IPS-20b (cell line): ENCODE data around the gene HMMR.
"Not testable (repeated sequence)": the region's sequence is repeated elsewhere in the genome, so short reads cannot be mapped to it uniquely, and the experiment has no call there.

Experiments used
- H3K27ac ChIP-seq: one replicate; pipeline ENCODE4 v1.5.1; 2013; ENCODE audit warnings: low read length
- H3K27me3 ChIP-seq: 2 replicates; pipeline ENCODE4 v1.6.1; 2013; ENCODE audit warnings: mild to moderate bottlenecking, low read length, inconsistent platforms; ENCODE audit not compliant: insufficient read depth
- H3K36me3 ChIP-seq: 2 replicates; pipeline ENCODE4 v1.6.1; 2013; ENCODE audit warnings: low read depth, mild to moderate bottlenecking, inconsistent platforms, low read length, moderate library complexity; ENCODE audit not compliant: insufficient read depth
- H3K4me1 ChIP-seq: 2 replicates; pipeline ENCODE4 v1.6.1; 2013; ENCODE audit warnings: mild to moderate bottlenecking, control low read depth, inconsistent platforms, low read length, moderate library complexity; ENCODE audit not compliant: insufficient read depth
- H3K4me3 ChIP-seq: 2 replicates; pipeline ENCODE4 v1.5.1; 2013; ENCODE audit warnings: mild to moderate bottlenecking, low read length, inconsistent platforms
- H3K9ac ChIP-seq: 2 replicates; pipeline ENCODE4 v1.6.1; 2013; ENCODE audit warnings: low read depth, mild to moderate bottlenecking, inconsistent platforms, low read length, moderate library complexity
- H3K9me3 ChIP-seq: 2 replicates; pipeline ENCODE4 v1.6.1; 2013; ENCODE audit warnings: mild to moderate bottlenecking, low read depth, low read length, inconsistent platforms; ENCODE audit not compliant: insufficient read depth

HMMR gene

GRCh38 chr5:163509291-163509951, 49.0 kb downstream of the HMMR start:
- H3K9me3 ChIP-seq: no peaks in the 10 kb centered on the region
- H3K27me3 ChIP-seq: no peaks in the 10 kb centered on the region
- peak overlapping the region; percentile 3; the same call in 1 of the 2 replicates for H3K9ac ChIP-seq
- H3K27ac ChIP-seq: no peak overlapping the region
- H3K4me1 ChIP-seq: peaks cover 21% of the 10 kb centered on the region
- peak overlapping the region; percentile 11 for H3K4me3 ChIP-seq
- H3K36me3 ChIP-seq: peaks cover 39% of the 10 kb centered on the region

GRCh38 chr5:163512526-163512925, 52.1 kb downstream of the HMMR start:
- H3K4me3 ChIP-seq: no peak overlapping the region
- H3K9ac ChIP-seq: no peak overlapping the region
- no peak overlapping the region for H3K27ac ChIP-seq
- H3K9me3 ChIP-seq: no peaks in the 10 kb centered on the region
- peaks cover 70% of the 10 kb centered on the region for H3K36me3 ChIP-seq
- peaks cover 12% of the 10 kb centered on the region for H3K4me1 ChIP-seq
- H3K27me3 ChIP-seq: no peaks in the 10 kb centered on the region

DNA sequence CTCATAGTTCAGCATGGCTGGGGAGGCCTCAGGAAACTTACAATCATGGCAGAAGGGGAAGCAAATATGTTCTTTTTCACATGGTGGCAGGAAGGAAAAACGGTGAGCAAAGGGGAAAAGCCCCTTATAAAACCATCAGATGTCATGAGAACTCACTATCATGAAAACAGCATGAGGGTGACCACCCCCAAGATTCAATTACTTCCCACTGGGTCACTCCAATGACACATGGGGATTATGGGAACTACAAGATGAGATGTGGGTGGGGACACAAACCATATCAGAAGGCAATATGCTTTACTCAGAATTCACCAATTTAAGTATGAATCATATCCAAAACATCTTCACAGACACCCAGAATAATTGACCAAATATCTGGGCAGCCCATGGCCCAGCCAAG, 64.7 kb downstream of the HMMR start:
- Histone ChIP-seq H3K4me3 (no peak overlapping the region), H3K36me3 (peaks cover 24% of the 10 kb centered on the region)

GRCh38 chr5:163529698-163530097, 69.3 kb downstream of the HMMR start:
- Histone ChIP-seq H3K9ac (no peak overlapping the region), H3K4me1 (peaks cover 24% of the 10 kb centered on the region; the same call in 1 of the 2 replicates), H3K27ac (no peak overlapping the region), H3K36me3 (no peaks in the 10 kb centered on the region), H3K4me3 (no peak overlapping the region), H3K27me3 (no peaks in the 10 kb centered on the region), H3K9me3 (no peaks in the 10 kb centered on the region)

More for the DNA sequence above, 64.7 kb downstream of the HMMR start:
- Histone ChIP-seq H3K27me3 (no peaks in the 10 kb centered on the region), H3K9ac (no peak overlapping the region), H3K27ac (no peak overlapping the region), H3K4me1 (no peaks in the 10 kb centered on the region), H3K9me3 (no peaks in the 10 kb centered on the region)

- H3K4me1 ChIP-seq: peaks cover 34% of the 10 kb centered on the region; the same call in 1 of the 2 replicates
- H3K27ac ChIP-seq: no peak overlapping the region
- no peak overlapping the region for H3K4me3 ChIP-seq
- no peaks in the 10 kb centered on the region for H3K36me3 ChIP-seq
- no peaks in the 10 kb centered on the region for H3K27me3 ChIP-seq
- H3K9ac ChIP-seq: no peak overlapping the region
- H3K9me3 ChIP-seq: no peaks in the 10 kb centered on the region
Observed at GRCh38 chr5:163531272-163531671, 70.8 kb downstream of the HMMR start.

- Histone ChIP-seq H3K9ac (peak overlapping the region; percentile 67; the same call in 1 of the 2 replicates), H3K27me3 (no peaks in the 10 kb centered on the region), H3K27ac (peak overlapping the region; percentile 77), H3K36me3 (no peaks in the 10 kb centered on the region), H3K9me3 (no peaks in the 10 kb centered on the region), H3K4me3 (no peak overlapping the region), H3K4me1 (peaks cover 34% of the 10 kb centered on the region; the same call in 1 of the 2 replicates)
Observed at GRCh38 chr5:163532171-163533084, 72.0 kb downstream of the HMMR start.

GRCh38 chr5:163533223-163533622, 72.8 kb downstream of the HMMR start:
- H3K36me3 ChIP-seq: no peaks in the 10 kb centered on the region
- peaks cover 34% of the 10 kb centered on the region; the same call in 1 of the 2 replicates for H3K4me1 ChIP-seq
- H3K9me3 ChIP-seq: no peaks in the 10 kb centered on the region
- H3K4me3 ChIP-seq: no peak overlapping the region
- peak overlapping the region; percentile 77 for H3K27ac ChIP-seq
- H3K27me3 ChIP-seq: no peaks in the 10 kb centered on the region
- peak overlapping the region; percentile 67; the same call in 1 of the 2 replicates for H3K9ac ChIP-seq

GRCh38 chr5:163534492-163535094, 74.2 kb downstream of the HMMR start:
- H3K27ac ChIP-seq: peak overlapping the region; percentile 59
- H3K9ac ChIP-seq: peak overlapping the region; percentile 60; the same call in 1 of the 2 replicates
- peaks cover 34% of the 10 kb centered on the region; the same call in 1 of the 2 replicates for H3K4me1 ChIP-seq
- H3K9me3 ChIP-seq: no peaks in the 10 kb centered on the region
- no peaks in the 10 kb centered on the region for H3K36me3 ChIP-seq
- H3K4me3 ChIP-seq: peak overlapping the region; percentile 35; the same call in 1 of the 2 replicates
- H3K27me3 ChIP-seq: no peaks in the 10 kb centered on the region

GRCh38 chr5:163535290-163535689, 74.9 kb downstream of the HMMR start:
- Histone ChIP-seq H3K27me3 (no peaks in the 10 kb centered on the region), H3K27ac (no peak overlapping the region), H3K4me1 (peaks cover 34% of the 10 kb centered on the region; the same call in 1 of the 2 replicates), H3K36me3 (no peaks in the 10 kb centered on the region), H3K9me3 (no peaks in the 10 kb centered on the region), H3K4me3 (peak overlapping the region; percentile 35; the same call in 1 of the 2 replicates), H3K9ac (peak overlapping the region; percentile 47; the same call in 1 of the 2 replicates)

DNA sequence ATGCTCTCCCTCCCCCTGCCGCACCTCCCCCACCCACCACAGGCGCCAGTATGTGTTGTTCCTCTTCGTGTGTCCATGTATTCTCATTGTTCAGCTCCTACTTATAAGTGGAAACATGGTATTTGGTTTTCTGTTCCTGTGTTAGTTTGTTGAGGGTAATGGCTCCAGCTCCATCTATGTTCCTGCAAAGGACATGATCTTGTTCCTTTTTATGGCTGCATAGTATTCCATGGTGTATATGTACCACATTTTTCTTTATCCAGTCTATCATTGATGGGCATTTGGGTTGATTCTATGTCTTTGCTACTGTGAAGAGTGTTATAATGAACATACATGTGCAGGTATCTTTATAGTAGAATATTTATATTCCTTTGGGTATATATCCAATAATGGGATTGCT, 76.0 kb downstream of the HMMR start:
- not testable (repeated sequence) for H3K36me3 ChIP-seq, H3K9me3 ChIP-seq, H3K9ac ChIP-seq, H3K27me3 ChIP-seq, H3K4me3 ChIP-seq, H3K27ac ChIP-seq
- peaks cover 32% of the 10 kb centered on the region; the same call in 1 of the 2 replicates for H3K4me1 ChIP-seq

DNA sequence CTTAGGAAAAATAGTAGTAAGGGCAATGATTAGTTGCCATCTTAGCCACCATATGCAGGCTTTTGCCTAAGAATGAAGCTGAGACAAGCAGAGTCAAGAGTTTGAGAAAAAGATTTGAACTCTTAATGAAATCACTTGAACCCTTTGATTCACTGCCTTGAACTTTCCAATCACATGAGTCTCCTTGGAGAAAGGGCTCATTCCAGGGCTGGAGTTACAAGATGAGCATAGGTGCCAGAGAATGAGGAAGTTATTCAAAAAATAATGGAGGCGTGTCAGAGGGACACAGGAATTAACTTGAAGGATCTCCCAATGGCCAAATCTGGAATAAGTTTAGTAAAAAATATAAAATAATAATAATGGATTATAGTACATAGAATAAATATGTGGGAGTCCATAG, 80.3 kb downstream of the HMMR start:
- Histone ChIP-seq H3K4me1 (peaks cover 8% of the 10 kb centered on the region; the same call in 1 of the 2 replicates), H3K36me3 (no peaks in the 10 kb centered on the region), H3K9ac (no peak overlapping the region), H3K9me3 (no peaks in the 10 kb centered on the region), H3K27me3 (no peaks in the 10 kb centered on the region), H3K4me3 (no peak overlapping the region), H3K27ac (no peak overlapping the region)
